Nephron (organoid): ENCODE results near the gene PTGER1.

Experiments
- H3K27ac Mint-ChIP-seq, 3 experiments: 2 replicates each; pipeline ENCODE4 v1.8.0; 2020; ENCODE audit warnings: mixed read lengths in 3 of 3, mild to moderate bottlenecking in 2 of 3, moderate library complexity in 1 of 3
- H3K27me3 Mint-ChIP-seq: 2 replicates; pipeline ENCODE4 v1.8.0; 2021; ENCODE audit warnings: low read depth, mild to moderate bottlenecking, moderate library complexity, mixed read lengths
- H3K36me3 Mint-ChIP-seq: 2 replicates; pipeline ENCODE4 v1.8.0; 2020; ENCODE audit warnings: low read depth, mixed read lengths
- H3K4me1 Mint-ChIP-seq: 2 replicates; pipeline ENCODE4 v1.8.0; 2020; ENCODE audit warnings: mixed read lengths
- H3K4me3 Mint-ChIP-seq, 3 experiments: 2 replicates each; pipeline ENCODE4 v1.8.0; 2020; ENCODE audit warnings: mild to moderate bottlenecking in 3 of 3, mixed read lengths in 3 of 3, moderate library complexity in 2 of 3
- H3K9me3 Mint-ChIP-seq: 2 replicates; pipeline ENCODE4 v1.8.0; 2020; ENCODE audit warnings: mixed read lengths
- CTCF ChIP-seq, 3 experiments: fragments of 200-600 bp; sonication (generic); IDR thresholded peaks; one replicate each; pipeline ENCODE4 v1.5.0; 2021; ENCODE audit warnings: antibody characterized with exemption in 3 of 3; ENCODE audit not compliant: unreplicated experiment in 3 of 3

Gene PTGER1

GRCh38 chr19:14473073-14473977 lies 1.8 kb downstream of the PTGER1 start:
- H3K4me3 Mint-ChIP-seq: peak overlapping the region in 1 of 3 experiments; percentile 41
- H3K27ac Mint-ChIP-seq: no peak overlapping the region
- TF ChIP-seq CTCF (IDR thresholded peaks at IDR 0.05; ENCODE audit: unreplicated experiment in 3 of 3): no peak
- no peaks in the 10 kb centered on the region for H3K9me3 Mint-ChIP-seq
- peaks cover 17% of the 10 kb centered on the region for H3K36me3 Mint-ChIP-seq
- peaks cover 5% of the 10 kb centered on the region for H3K27me3 Mint-ChIP-seq
- H3K4me1 Mint-ChIP-seq: peaks cover 27% of the 10 kb centered on the region

- peaks cover 17% of the 10 kb centered on the region for H3K36me3 Mint-ChIP-seq
- peaks cover 5% of the 10 kb centered on the region for H3K27me3 Mint-ChIP-seq
- H3K4me3 Mint-ChIP-seq: peak overlapping the region in 1 of 3 experiments; percentile 41
- H3K27ac Mint-ChIP-seq: no peak overlapping the region
- peaks cover 21% of the 10 kb centered on the region for H3K4me1 Mint-ChIP-seq
- no peaks in the 10 kb centered on the region for H3K9me3 Mint-ChIP-seq
- peak; percentile 98 to 99 (median 99) for TF ChIP-seq CTCF (IDR thresholded peaks at IDR 0.05; ENCODE audit: unreplicated experiment in 3 of 3)
Observed at GRCh38 chr19:14472202-14472938, 2.8 kb downstream of the PTGER1 start.

GRCh38 chr19:14471436-14472187 lies 3.5 kb downstream of the PTGER1 start:
- peaks cover 14% of the 10 kb centered on the region for H3K4me1 Mint-ChIP-seq
- H3K27me3 Mint-ChIP-seq: peaks cover 5% of the 10 kb centered on the region
- peak overlapping the region in 1 of 3 experiments; percentile 19 for H3K4me3 Mint-ChIP-seq
- H3K9me3 Mint-ChIP-seq: no peaks in the 10 kb centered on the region
- H3K27ac Mint-ChIP-seq: no peak overlapping the region
- H3K36me3 Mint-ChIP-seq: peaks cover 16% of the 10 kb centered on the region
- TF ChIP-seq CTCF (IDR thresholded peaks at IDR 0.05; ENCODE audit: unreplicated experiment in 3 of 3): no peak

- no peak overlapping the region for H3K27ac Mint-ChIP-seq
- no peak for TF ChIP-seq CTCF (IDR thresholded peaks at IDR 0.05; ENCODE audit: unreplicated experiment in 3 of 3)
- H3K4me3 Mint-ChIP-seq: no peak overlapping the region
- H3K4me1 Mint-ChIP-seq: peaks cover 5% of the 10 kb centered on the region
- H3K9me3 Mint-ChIP-seq: no peaks in the 10 kb centered on the region
- H3K36me3 Mint-ChIP-seq: peaks cover 24% of the 10 kb centered on the region
- H3K27me3 Mint-ChIP-seq: peaks cover 5% of the 10 kb centered on the region
Observed at GRCh38 chr19:14470031-14470876, 4.9 kb downstream of the PTGER1 start.

GRCh38 chr19:14467816-14468215 lies 7.3 kb downstream of the PTGER1 start:
- no peak overlapping the region for H3K27ac Mint-ChIP-seq
- H3K4me3 Mint-ChIP-seq: no peak overlapping the region
- no peaks in the 10 kb centered on the region for H3K4me1 Mint-ChIP-seq
- H3K36me3 Mint-ChIP-seq: peaks cover 33% of the 10 kb centered on the region
- peaks cover under 1% of the 10 kb centered on the region for H3K27me3 Mint-ChIP-seq
- no peaks in the 10 kb centered on the region for H3K9me3 Mint-ChIP-seq
- TF ChIP-seq CTCF (IDR thresholded peaks at IDR 0.05; ENCODE audit: unreplicated experiment in 3 of 3): no peak
